Measurements from ENCODE around the gene IBA57. TPM values are rescaled to one million over a fixed set of nuclear protein-coding genes. Genes with fewer than 3 reads are reported as not detected.

IBA57 gene
- 2.2 and 6.1 TPM in 2 replicates for total RNA-seq

GRCh38 chr1:228165372-228166169 is at the start of gene IBA57:
Gene IBA57 (plus strand): TSS chr1:228165804. CDS start chr1:228165817, 13 bp downstream.

DNA sequence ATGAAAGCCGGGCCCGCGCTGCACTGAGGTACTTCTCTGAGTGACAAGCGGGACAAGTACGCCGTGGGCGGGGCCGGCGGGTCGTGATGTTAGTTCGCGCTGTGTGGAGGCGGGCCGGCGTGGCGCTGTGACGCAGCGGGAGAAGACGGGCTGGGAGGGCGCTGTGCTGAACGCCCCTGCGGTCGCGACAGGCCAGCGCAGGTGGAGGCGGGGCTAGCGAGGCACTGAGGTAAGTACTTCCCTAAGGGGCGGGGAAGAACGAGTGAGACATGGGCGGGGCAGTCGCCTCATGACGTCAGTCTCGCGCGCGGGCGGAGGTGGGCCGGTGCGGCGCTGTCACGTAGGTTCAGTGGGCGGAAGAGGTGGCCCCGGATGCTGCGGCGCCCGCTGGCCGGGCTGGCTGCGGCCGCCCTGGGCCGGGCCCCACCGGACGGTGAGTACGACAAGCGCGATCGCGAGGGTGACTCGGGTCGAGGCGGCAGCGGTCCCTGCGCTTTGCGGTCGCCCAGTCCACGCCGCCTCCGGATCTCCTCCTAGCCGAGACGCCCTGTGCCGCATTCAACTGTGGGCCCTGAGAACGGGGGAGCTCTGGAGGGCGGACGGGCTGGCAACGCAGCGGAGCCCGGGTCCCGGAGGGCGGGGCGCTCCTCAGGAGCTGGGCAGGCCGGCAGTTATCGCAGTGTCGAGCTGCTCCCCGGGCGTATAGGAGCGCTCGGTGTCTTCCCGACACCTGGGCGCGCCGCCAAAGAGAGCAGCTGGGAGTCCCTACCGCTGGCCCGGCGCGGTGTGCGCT is 25.5 kb upstream of the IBA57 start, which contains the start of gene GUK1:
Gene GUK1 (plus strand): TSS at position 349 of the 793 bp plus-strand sequence. CDS start 24 bp downstream, at position 373.

GRCh38 chr1:228149406-228150119 is 16.0 kb upstream of the IBA57 start, which contains the start of gene GJC2:
Gene GJC2 (plus strand): TSS chr1:228149930. CDS start chr1:228157759, 7,829 bp downstream.

GRCh38 chr1:228207851-228208821 is 42.5 kb downstream of the IBA57 start, which contains the start of gene OBSCN:
Gene OBSCN (plus strand): TSS chr1:228208044. CDS start chr1:228211784, 3,740 bp downstream.

Other genes starting within 250 kb of the IBA57 start
- gene WNT9A, start 217.9 kb upstream of the IBA57 start, total RNA-seq, result under 0.01 and 0.08 TPM in 2 replicates
- gene WNT3A, start 158.8 kb upstream of the IBA57 start, total RNA-seq, result not detected in 2 replicates
- gene ARF1, start 83.1 kb upstream of the IBA57 start, total RNA-seq, result 418 and 444 TPM in 2 replicates
- 10.4 and 28.4 TPM in 2 replicates for gene C1orf35, start 62.5 kb upstream of the IBA57 start, total RNA-seq
- gene MRPL55, start 56.5 kb upstream of the IBA57 start, total RNA-seq, result 72.2 and 92.4 TPM in 2 replicates
- gene GUK1, start 25.5 kb upstream of the IBA57 start, total RNA-seq, result 477 and 499 TPM in 2 replicates
- 0.38 and 0.86 TPM in 2 replicates for gene GJC2, start 15.9 kb upstream of the IBA57 start, total RNA-seq
- gene OBSCN, start 42.2 kb downstream of the IBA57 start, total RNA-seq, result 3.8 and 13.4 TPM in 2 replicates
- gene TRIM11, start 241.0 kb downstream of the IBA57 start, total RNA-seq, result 29.7 and 39.9 TPM in 2 replicates

All from hair follicular keratinocyte (primary cell).